Uterus (tissue), 4 donors: ENCODE data around the gene DCANP1. TPM values are rescaled to one million over a fixed set of nuclear protein-coding genes. Genes with fewer than 3 reads are reported as not detected.

Source experiments
- DNase-seq, 2 donors: peaks; one replicate each; pipeline ENCODE4 v3.0.0-alpha.2; 2019 to 2020
- H3K27ac ChIP-seq, 2 donors: fragments of 200-600 bp; sonication (generic); 1 replicate in 1 of 2; 2 replicates in 1 of 2; pipeline ENCODE4 v1.5.1; 2016 to 2018
- H3K27me3 ChIP-seq, 2 donors: fragments of 200-600 bp; sonication (generic); one replicate each; pipeline ENCODE4 v1.5.1; 2018 to 2019; ENCODE audit warnings: control low read depth in 1 of 2
- H3K36me3 ChIP-seq, 2 donors: fragments of 200-600 bp; sonication (generic); one replicate each; pipeline ENCODE4 v1.5.1; 2019; ENCODE audit warnings: control low read depth in 1 of 2
- H3K4me1 ChIP-seq, 2 donors: fragments of 200-600 bp; sonication (generic); one replicate each; pipeline ENCODE4 v1.5.1; 2018 to 2019; ENCODE audit warnings: control low read depth in 1 of 2
- H3K4me3 ChIP-seq, 2 donors: fragments of 200-600 bp; sonication (generic); 1 replicate in 1 of 2; 2 replicates in 1 of 2; pipeline ENCODE4 v1.5.1; 2018 to 2019; ENCODE audit warnings: mild to moderate bottlenecking in 1 of 2
- H3K9me3 ChIP-seq, 2 donors: fragments of 200-600 bp; sonication (generic); one replicate each; pipeline ENCODE4 v1.5.1; 2019; ENCODE audit warnings: control low read depth in 1 of 2
- POLR2A ChIP-seq, 2 donors: fragments of 450-650 bp; IDR thresholded peaks; one replicate each; pipeline ENCODE4 v1.6.1; 2016; ENCODE audit warnings: antibody characterized with exemption in 2 of 2, mild to moderate bottlenecking in 1 of 2, moderate library complexity in 1 of 2
- intact Hi-C: fragments of 100-400 bp; cut with DNase I; formaldehyde crosslinking; loops from one replicate; pipeline ENCODE4 v1.15.1; 2023; ENCODE audit warnings: low total_unique reads
- total RNA-seq, 4 donors: library from RNA; depleted of rRNA in 3 of 4; stranded (reverse); fragments of >200 nt in 3 of 4; gene quantifications; one replicate each; pipeline versions ENCODE4 v1.1.0 to v1.2.4, GENCODE V29; 2014 to 2023
- TF ChIP-seq, protein P1 (sequence below), 4 experiments: fragments of 200-600 bp in 2 of 4; fragments of 450-650 bp in 2 of 4; sonication (generic) in 2 of 4; IDR thresholded peaks; one replicate each; pipeline ENCODE4 v1.5.1; 2016 to 2019; ENCODE audit warnings: antibody characterized with exemption in 4 of 4, mild to moderate bottlenecking in 2 of 4, moderate library complexity in 1 of 4
- donor health status: DM: yes; HTN: yes; CAD: no.

Gene DCANP1
- total RNA-seq, 4 donors from 2014 or later: not detected

DNA sequence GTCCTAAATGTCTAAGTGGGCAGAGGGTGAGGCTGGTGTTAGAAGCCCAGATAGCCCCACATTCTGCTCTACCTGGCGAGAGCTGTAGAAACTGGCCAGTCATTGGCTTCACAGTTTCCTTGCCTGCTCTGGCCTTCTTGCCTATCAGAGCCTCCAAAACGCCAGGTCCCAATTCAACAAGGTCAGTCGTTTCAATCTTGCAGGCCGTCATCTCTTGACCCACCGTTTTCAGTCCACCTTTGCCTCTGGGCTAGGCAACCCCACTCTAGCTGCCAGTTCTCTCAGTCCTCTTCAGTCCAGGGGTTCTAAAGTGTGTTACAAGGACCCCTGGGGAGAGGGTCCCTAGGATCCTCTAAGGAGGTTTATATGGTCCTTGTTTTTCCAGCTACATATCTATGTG, 25.0 kb upstream of the DCANP1 start:
- H3K27me3 ChIP-seq: peaks cover 0 to 3% of the 10 kb centered on the region in 2 donors
- no peaks in the 10 kb centered on the region for H3K9me3 ChIP-seq
- H3K4me1 ChIP-seq: no peaks in the 10 kb centered on the region
- intact Hi-C loops: no loop called here
- DNase-seq: no peak
- no peaks in the 10 kb centered on the region for H3K36me3 ChIP-seq
- TF ChIP-seq, protein P1, sequence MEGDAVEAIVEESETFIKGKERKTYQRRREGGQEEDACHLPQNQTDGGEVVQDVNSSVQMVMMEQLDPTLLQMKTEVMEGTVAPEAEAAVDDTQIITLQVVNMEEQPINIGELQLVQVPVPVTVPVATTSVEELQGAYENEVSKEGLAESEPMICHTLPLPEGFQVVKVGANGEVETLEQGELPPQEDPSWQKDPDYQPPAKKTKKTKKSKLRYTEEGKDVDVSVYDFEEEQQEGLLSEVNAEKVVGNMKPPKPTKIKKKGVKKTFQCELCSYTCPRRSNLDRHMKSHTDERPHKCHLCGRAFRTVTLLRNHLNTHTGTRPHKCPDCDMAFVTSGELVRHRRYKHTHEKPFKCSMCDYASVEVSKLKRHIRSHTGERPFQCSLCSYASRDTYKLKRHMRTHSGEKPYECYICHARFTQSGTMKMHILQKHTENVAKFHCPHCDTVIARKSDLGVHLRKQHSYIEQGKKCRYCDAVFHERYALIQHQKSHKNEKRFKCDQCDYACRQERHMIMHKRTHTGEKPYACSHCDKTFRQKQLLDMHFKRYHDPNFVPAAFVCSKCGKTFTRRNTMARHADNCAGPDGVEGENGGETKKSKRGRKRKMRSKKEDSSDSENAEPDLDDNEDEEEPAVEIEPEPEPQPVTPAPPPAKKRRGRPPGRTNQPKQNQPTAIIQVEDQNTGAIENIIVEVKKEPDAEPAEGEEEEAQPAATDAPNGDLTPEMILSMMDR (IDR thresholded peaks at IDR 0.05): no peak
- no peak for TF ChIP-seq POLR2A (IDR thresholded peaks at IDR 0.05)
- no peak overlapping the region for H3K4me3 ChIP-seq
- H3K27ac ChIP-seq: no peak overlapping the region

DNA sequence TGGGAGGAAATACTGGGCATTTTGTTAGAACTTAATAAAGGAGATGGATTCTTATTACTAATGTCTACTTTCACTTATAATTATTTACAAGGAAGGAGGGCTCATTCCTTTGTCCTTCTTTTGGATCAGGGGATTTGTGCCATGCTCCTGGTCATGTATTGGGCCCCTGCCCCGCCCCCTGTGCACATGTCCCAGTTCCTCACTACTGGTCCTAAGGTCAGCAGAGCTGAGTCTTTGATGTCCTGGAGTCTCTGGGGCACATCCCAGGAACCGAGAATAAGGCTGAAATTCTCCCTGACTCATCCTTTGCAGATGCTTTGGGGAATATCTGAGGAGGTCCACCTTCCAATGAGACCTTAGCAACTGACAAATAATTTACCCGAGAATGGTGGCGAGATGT, 24.6 kb upstream of the DCANP1 start:
- intact Hi-C loops: no loop called here
- peaks cover 0 to 3% of the 10 kb centered on the region in 2 donors for H3K27me3 ChIP-seq
- H3K9me3 ChIP-seq: no peaks in the 10 kb centered on the region
- DNase-seq: no peak
- H3K4me3 ChIP-seq: no peak overlapping the region
- H3K27ac ChIP-seq: no peak overlapping the region
- no peaks in the 10 kb centered on the region for H3K4me1 ChIP-seq
- no peaks in the 10 kb centered on the region for H3K36me3 ChIP-seq
- TF ChIP-seq POLR2A (IDR thresholded peaks at IDR 0.05): no peak
- TF ChIP-seq, protein P1 (IDR thresholded peaks at IDR 0.05): no peak

DNA sequence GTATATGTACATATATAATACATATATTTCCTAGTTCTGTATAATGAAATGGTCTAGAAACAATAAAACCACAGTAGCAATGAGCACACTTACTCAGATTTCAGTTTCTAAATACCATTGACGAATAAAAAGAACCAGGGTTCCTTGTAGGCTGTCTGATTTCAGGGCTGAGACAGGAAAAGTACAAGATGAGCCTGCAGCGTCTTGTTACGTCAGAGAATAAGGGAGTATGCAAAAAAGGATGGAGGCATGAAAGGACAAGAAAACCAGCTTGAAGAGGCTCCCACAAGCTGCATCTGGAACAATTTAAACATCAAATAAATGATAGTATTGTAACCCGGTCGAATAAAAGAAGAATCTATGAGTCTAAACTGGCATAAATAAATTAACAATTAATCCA, 22.8 kb upstream of the DCANP1 start:
- H3K27ac ChIP-seq: no peak overlapping the region
- H3K36me3 ChIP-seq: no peaks in the 10 kb centered on the region
- peaks cover 0 to 3% of the 10 kb centered on the region in 2 donors for H3K27me3 ChIP-seq
- H3K4me1 ChIP-seq: no peaks in the 10 kb centered on the region
- DNase-seq: no peak
- intact Hi-C loops: no loop called here
- H3K9me3 ChIP-seq: no peaks in the 10 kb centered on the region
- TF ChIP-seq, protein P1 (IDR thresholded peaks at IDR 0.05): no peak
- TF ChIP-seq POLR2A (IDR thresholded peaks at IDR 0.05): no peak
- H3K4me3 ChIP-seq: no peak overlapping the region

DNA sequence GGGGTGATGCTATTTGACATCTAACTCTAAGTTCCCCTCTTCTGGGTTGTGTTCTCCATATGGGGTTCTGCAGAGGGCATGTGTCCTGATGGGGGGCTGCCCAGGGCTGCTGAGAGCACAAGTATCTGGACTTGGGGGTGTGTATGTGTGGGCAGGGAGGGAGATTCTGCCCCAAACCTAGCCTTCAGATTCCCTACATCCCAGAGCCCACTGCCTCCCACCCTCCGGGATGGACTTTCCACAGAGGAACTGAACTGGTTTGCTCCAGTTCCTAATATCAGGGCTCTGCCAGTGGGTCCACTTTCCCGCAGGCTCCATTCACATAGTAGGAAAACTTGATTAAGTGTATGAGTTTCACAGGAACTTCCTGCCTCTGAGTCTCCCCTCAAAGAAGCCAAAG, 21.4 kb upstream of the DCANP1 start:
- Histone ChIP-seq H3K9me3 (no peaks in the 10 kb centered on the region), H3K27me3 (peaks cover 0 to 3% of the 10 kb centered on the region in 2 donors), H3K36me3 (no peaks in the 10 kb centered on the region), H3K4me3 (no peak overlapping the region), H3K4me1 (no peaks in the 10 kb centered on the region), H3K27ac (no peak overlapping the region)
- TF ChIP-seq, protein P1 (IDR thresholded peaks at IDR 0.05): no peak
- no peak for TF ChIP-seq POLR2A (IDR thresholded peaks at IDR 0.05)
- no peak for DNase-seq
- intact Hi-C loops: no loop called here

DNA sequence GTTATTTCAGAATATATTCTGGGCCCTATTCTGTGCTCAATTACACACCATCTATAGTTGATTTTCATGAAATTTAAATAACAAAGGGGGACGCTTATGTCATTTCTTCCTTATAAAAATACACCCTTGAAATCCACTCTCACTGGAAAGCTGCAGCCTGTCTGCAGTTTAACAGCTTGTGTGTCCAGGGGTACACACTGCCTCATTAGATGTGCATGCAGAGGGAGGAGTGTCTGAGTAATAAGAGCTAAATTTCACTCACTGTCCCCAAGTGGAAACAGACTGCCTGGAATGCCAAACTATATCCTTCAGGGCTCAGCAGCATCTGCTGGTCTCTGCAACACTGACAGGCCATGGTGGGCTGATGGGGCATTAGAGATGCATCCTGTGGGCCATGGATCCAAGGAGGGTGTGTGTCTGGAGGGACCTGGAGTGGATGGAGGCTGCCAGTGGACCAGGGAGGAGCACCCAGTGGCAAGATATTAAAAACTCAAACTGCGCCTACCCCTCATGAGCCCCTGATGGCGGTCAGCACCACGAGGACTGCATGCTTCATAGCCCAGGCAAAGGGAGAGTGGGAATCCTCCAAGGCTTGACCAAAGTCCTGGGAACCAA, 20.8 kb upstream of the DCANP1 start:
- intact Hi-C loops: no loop called here
- Histone ChIP-seq H3K4me1 (no peaks in the 10 kb centered on the region), H3K36me3 (no peaks in the 10 kb centered on the region), H3K9me3 (no peaks in the 10 kb centered on the region), H3K27ac (no peak overlapping the region), H3K27me3 (peaks cover 0 to 3% of the 10 kb centered on the region in 2 donors), H3K4me3 (no peak overlapping the region)
- DNase-seq: no peak
- TF ChIP-seq, protein P1 (IDR thresholded peaks at IDR 0.05): no peak
